Sigmoid colon (tissue), 7 donors: Measurements from ENCODE around the gene RASSF4. TPM values are rescaled to one million over a fixed set of nuclear protein-coding genes. Genes with fewer than 3 reads are reported as not detected.

Source experiments
- DNase-seq: peaks from one replicate; pipeline ENCODE4 v3.0.0-alpha.2; 2019
- H3K27ac ChIP-seq, 4 donors: fragments of 200-600 bp; sonication (generic); one replicate each; pipeline ENCODE4 v1.5.1; 2016 to 2019; ENCODE audit warnings: mild to moderate bottlenecking in 1 of 4
- H3K27me3 ChIP-seq, 3 donors: fragments of 200-600 bp; sonication (generic); one replicate each; pipeline ENCODE4 v1.5.1; 2019; ENCODE audit warnings: mild to moderate bottlenecking in 1 of 3
- H3K36me3 ChIP-seq, 4 donors: fragments of 200-600 bp; sonication (generic); one replicate each; pipeline ENCODE4 v1.5.1; 2016 to 2019
- H3K4me1 ChIP-seq, 4 donors: fragments of 200-600 bp; sonication (generic); one replicate each; pipeline ENCODE4 v1.5.1; 2017 to 2019
- H3K4me3 ChIP-seq, 4 donors: fragments of 200-600 bp; sonication (generic); one replicate each; pipeline ENCODE4 v1.5.1; 2017 to 2019; ENCODE audit warnings: mild to moderate bottlenecking in 2 of 4, moderate library complexity in 1 of 4
- H3K9me3 ChIP-seq, 4 donors: fragments of 200-600 bp in 3 of 4; sonication (generic) in 3 of 4; one replicate each; pipeline versions ENCODE4 v1.5.1 to v1.6.1; 2013 to 2019
- CTCF ChIP-seq, 4 experiments: fragments of 450-650 bp in 3 of 4; fragments of 200-600 bp in 1 of 4; IDR thresholded peaks; one replicate each; pipeline ENCODE4 v1.5.1; 2016 to 2019; ENCODE audit warnings: antibody characterized with exemption in 4 of 4, mild to moderate bottlenecking in 3 of 4, moderate library complexity in 2 of 4
- EP300 ChIP-seq, 4 donors: sonication (generic); formaldehyde crosslinking; IDR thresholded peaks; one replicate each; pipeline ENCODE4 v1.6.1; 2017; ENCODE audit warnings: antibody characterized with exemption in 4 of 4
- POLR2A ChIP-seq, 2 donors: fragments of 450-650 bp; IDR thresholded peaks; one replicate each; pipeline ENCODE4 v1.6.1; 2016; ENCODE audit warnings: antibody characterized with exemption in 2 of 2, mild to moderate bottlenecking in 2 of 2, moderate library complexity in 2 of 2
- POLR2AphosphoS5 ChIP-seq, 4 donors: sonication (generic); formaldehyde crosslinking; IDR thresholded peaks; one replicate each; pipeline ENCODE4 v1.6.1; 2017; ENCODE audit warnings: antibody characterized with exemption in 4 of 4
- WGBS, 2 donors: extraction: QIAGEN DNeasy Blood & Tissue Kit; methylation state at CpG; one replicate each; pipeline ENCODE4 v1.1.7; 2013; 5-methylcytosine and 5-hydroxymethylcytosine counted together
- intact Hi-C: fragments of 100-400 bp; cut with DNase I; formaldehyde crosslinking; loops from one replicate; pipeline ENCODE4 v1.15.1; 2023
- polyA plus RNA-seq, 3 donors: library from polyadenylated mRNA; stranded (reverse); fragments of 200-250 nt; gene quantifications; one replicate each; pipeline ENCODE4 v1.2.3, GENCODE V29; 2013
- total RNA-seq, 4 donors: library from RNA; depleted of rRNA; stranded (reverse); fragments of >200 nt; gene quantifications; one replicate each; pipeline ENCODE4 v1.1.0, GENCODE V29; 2016
- donor health status: healthy with polysubstance abuse.
- donor health status: Bipolar disorder and iron deficiency.
- donor health status: healthy.

Gene RASSF4
- total and polyA plus RNA-seq, 7 donors: 7.8 to 61.7 (median 23.2) TPM

- Histone ChIP-seq H3K4me3 (no peak overlapping the region), H3K27me3 (no peaks in the 10 kb centered on the region), H3K9me3 (no peaks in the 10 kb centered on the region), H3K36me3 (no peaks in the 10 kb centered on the region), H3K4me1 (peaks cover 0 to 38% (median 26%) of the 10 kb centered on the region in 4 donors), H3K27ac (no peak overlapping the region)
- intact Hi-C loops: loop anchor here (1.0 kb wide), 1 partner anchor 43 kb away; no protein-coding TSS in a partner anchor
- no peak for TF ChIP-seq EP300 (IDR thresholded peaks at IDR 0.05)
- no peak for TF ChIP-seq POLR2A (IDR thresholded peaks at IDR 0.05)
- TF ChIP-seq POLR2AphosphoS5 (IDR thresholded peaks at IDR 0.05): no peak
- TF ChIP-seq CTCF (IDR thresholded peaks at IDR 0.05): no peak
- peak; percentile 61 for DNase-seq
- WGBS, 2 donors: 84 to 90% methylated on average over 10 of the region's 10 CpGs
Observed at GRCh38 chr10:44931621-44932516, 27.7 kb upstream of the RASSF4 start.

GRCh38 chr10:44932517-44933450, 26.8 kb upstream of the RASSF4 start:
- Histone ChIP-seq H3K27me3 (no peaks in the 10 kb centered on the region), H3K36me3 (no peaks in the 10 kb centered on the region), H3K4me1 (peaks cover 0 to 38% (median 28%) of the 10 kb centered on the region in 4 donors), H3K4me3 (no peak overlapping the region), H3K9me3 (no peaks in the 10 kb centered on the region), H3K27ac (peak overlapping the region in 2 of 4 donors; percentile 1 to 16)
- 48 to 50% methylated on average over 10 of the region's 10 CpGs for WGBS, 2 donors
- DNase-seq: peak; percentile 93
- TF ChIP-seq POLR2AphosphoS5 (IDR thresholded peaks at IDR 0.05): peak in 1 of 4 donors; percentile 29
- peak; percentile 92 to 96 (median 96) for TF ChIP-seq CTCF (IDR thresholded peaks at IDR 0.05)
- no peak for TF ChIP-seq POLR2A (IDR thresholded peaks at IDR 0.05)
- no peak for TF ChIP-seq EP300 (IDR thresholded peaks at IDR 0.05)
- intact Hi-C loops: loop anchor here (1.0 kb wide), 1 partner anchor 43 kb away; no protein-coding TSS in a partner anchor

- Histone ChIP-seq H3K36me3 (no peaks in the 10 kb centered on the region), H3K4me1 (peaks cover 0 to 38% (median 28%) of the 10 kb centered on the region in 4 donors), H3K9me3 (no peaks in the 10 kb centered on the region), H3K27me3 (no peaks in the 10 kb centered on the region), H3K4me3 (no peak overlapping the region), H3K27ac (peak overlapping the region in 3 of 4 donors; percentile 27 to 75 (median 65))
- TF ChIP-seq POLR2AphosphoS5 (IDR thresholded peaks at IDR 0.05): no peak
- TF ChIP-seq POLR2A (IDR thresholded peaks at IDR 0.05): no peak
- TF ChIP-seq EP300 (IDR thresholded peaks at IDR 0.05): no peak
- no peak for TF ChIP-seq CTCF (IDR thresholded peaks at IDR 0.05)
- intact Hi-C loops: loop anchor here (2.0 kb wide), 1 partner anchor 25 kb away; the partner anchor contains the start of gene RASSF4
- 82 to 83% methylated on average over 9 of the region's 9 CpGs for WGBS, 2 donors
- DNase-seq: peak; percentile 58
Observed at GRCh38 chr10:44933451-44934321, 25.9 kb upstream of the RASSF4 start.
